GM19035 (cell line): Measurements from ENCODE around the gene AMER3.

ENCODE experiments used
- ATAC-seq: cut with Tn5 transposase; IDR thresholded peaks from one replicate; pipeline ENCODE4 v1.9.1; 2021; ENCODE audit not compliant: unreplicated experiment

Gene AMER3

GRCh38 chr2:130813722-130814121 is 58.4 kb downstream of the AMER3 start:
- ATAC-seq, result no peak

DNA sequence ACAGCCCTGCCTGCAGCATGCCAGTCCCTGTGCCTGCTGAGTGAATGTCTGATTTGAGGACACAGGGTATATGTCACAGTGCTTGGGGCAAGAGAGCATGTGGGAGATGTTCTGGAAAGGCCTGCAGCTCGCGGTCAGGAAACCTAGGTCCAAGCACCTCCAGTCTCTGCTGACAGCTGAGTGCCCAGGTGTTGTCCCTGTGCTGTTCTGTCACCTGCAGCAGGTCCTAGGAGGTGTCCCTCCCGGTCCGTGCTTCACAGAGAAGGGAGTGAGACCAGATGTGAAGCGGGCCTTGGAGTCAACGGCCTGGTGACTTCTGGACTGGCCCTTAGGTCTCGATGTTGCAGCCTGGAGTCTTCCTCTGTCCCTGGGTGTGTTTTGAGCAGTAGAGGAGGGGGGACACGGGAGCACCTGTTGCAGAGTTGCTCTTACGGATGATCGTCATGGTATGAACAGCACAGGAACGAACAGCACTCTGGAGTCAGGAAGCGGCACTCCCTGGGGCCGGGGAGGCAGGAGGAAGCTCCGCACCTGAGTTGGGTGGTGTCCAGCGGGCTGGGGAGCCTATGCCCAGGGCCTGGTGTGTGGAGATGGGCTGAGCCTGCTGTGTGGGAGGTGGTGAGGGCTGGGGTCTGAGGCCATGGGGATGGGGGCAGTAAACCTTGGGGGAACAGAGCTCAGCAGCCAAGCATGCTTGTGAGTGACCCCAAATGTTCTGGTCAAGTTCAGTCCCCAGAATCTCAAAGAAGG is 59.8 kb downstream of the AMER3 start:
- no peak for ATAC-seq
